Neural progenitor cell (in vitro differentiated cells): ENCODE results near the gene SMIM43.

Source experiments
- CTCF ChIP-seq: fragments of 200-600 bp; sonication (generic); IDR thresholded peaks from 2 replicates; pipeline ENCODE4 v1.5.1; 2017; ENCODE audit warnings: antibody characterized with exemption, mild to moderate bottlenecking
- EZH2 ChIP-seq: fragments of 200-600 bp; sonication (generic); IDR thresholded peaks from 2 replicates; pipeline ENCODE4 v1.6.1; 2017; ENCODE audit warnings: antibody characterized with exemption, mild to moderate bottlenecking, moderate library complexity

GRCh38 chr4:121769341-121769740, 4.4 kb upstream of the SMIM43 start:
- no peak for TF ChIP-seq CTCF
- TF ChIP-seq EZH2, result no peak
